Ovary (tissue), 10 donors: ENCODE measurements around the gene POLR3E. TPM values are rescaled to one million over a fixed set of nuclear protein-coding genes. Genes with fewer than 3 reads are reported as not detected.

ENCODE experiments used
- DNase-seq, 5 donors: peaks; one replicate each; pipeline ENCODE4 v3.0.0-alpha.2; 2019 to 2020
- H3K27ac ChIP-seq, 2 donors: fragments of 200-600 bp; one replicate each; pipeline versions ENCODE4 v1.5.1 to v1.8.0; 2019 to 2022
- H3K27me3 ChIP-seq: fragments of 200-600 bp; one replicate; pipeline ENCODE4 v1.8.0; 2022
- H3K36me3 ChIP-seq: fragments of 200-600 bp; sonication (generic); one replicate; pipeline ENCODE4 v1.5.1; 2019
- H3K4me1 ChIP-seq: one replicate; pipeline ENCODE4 v1.8.1; 2013; ENCODE audit warnings: mild to moderate bottlenecking, moderate library complexity; ENCODE audit not compliant: insufficient read depth
- H3K4me3 ChIP-seq: fragments of 200-600 bp; sonication (generic); one replicate; pipeline ENCODE4 v1.5.1; 2017
- H3K9me3 ChIP-seq, 2 donors: fragments of 200-600 bp in 1 of 2; sonication (generic) in 1 of 2; one replicate each; pipeline versions ENCODE4 v1.5.1 to v1.8.1; 2013 to 2019; ENCODE audit warnings: mild to moderate bottlenecking in 1 of 2, moderate library complexity in 1 of 2
- CTCF ChIP-seq, 3 donors: fragments of 450-650 bp in 2 of 3; fragments of 200-600 bp in 1 of 3; IDR thresholded peaks; one replicate each; pipeline versions ENCODE4 v1.5.1 to v1.8.0; 2016 to 2022; ENCODE audit warnings: antibody characterized with exemption in 3 of 3, mild to moderate bottlenecking in 1 of 3
- EP300 ChIP-seq: sonication (generic); formaldehyde crosslinking; IDR thresholded peaks from one replicate; pipeline ENCODE4 v1.6.1; 2017; ENCODE audit warnings: antibody characterized with exemption
- POLR2A ChIP-seq: fragments of 450-650 bp; IDR thresholded peaks from one replicate; pipeline ENCODE4 v1.6.1; 2017; ENCODE audit warnings: antibody characterized with exemption, mild to moderate bottlenecking, moderate library complexity
- WGBS, 3 donors: extraction: QIAGEN DNeasy Blood & Tissue Kit in 1 of 3; methylation state at CpG; one replicate each; pipeline versions ENCODE4 v1.1.5 to v1.1.7; 2013 to 2017; 5-methylcytosine and 5-hydroxymethylcytosine counted together
- intact Hi-C, 4 donors: fragments of 100-400 bp; cut with DNase I; formaldehyde crosslinking; loops; one replicate each; pipeline versions ENCODE4 v1.11.0 to v1.15.1; 2022 to 2023
- long read RNA-seq, 3 donors: library from polyadenylated mRNA in 2 of 3; unstranded in 2 of 3; transcript quantifications; one replicate each; pipeline ENCODE4 v2.0.0 and lab custom pipeline, GENCODE V29; 2021 to 2026
- polyA plus RNA-seq, 2 donors: library from polyadenylated mRNA; stranded (reverse); fragments of 200-250 nt in 1 of 2; fragments of 350-450 nt in 1 of 2; fragmentation: Illumina TruSeq in 1 of 2; extraction: RNeasy Lipid Tissue Mini Kit (QIAGEN cat#74804) in 1 of 2; gene quantifications; one replicate each; pipeline ENCODE4 v1.2.3, GENCODE V29; 2013 to 2014
- total RNA-seq, 7 donors: library from RNA; depleted of rRNA in 2 of 7; stranded (reverse); fragments of >200 nt in 2 of 7; fragmentation: NEBNext Ultra II Directional in 3 of 7; extraction: Animal tissue kit (Norgen Biotek cat#: 25700) in 3 of 7; gene quantifications; one replicate each; pipeline versions ENCODE4 v1.1.0 to v1.2.4, GENCODE V29; 2016 to 2023
- donor health status: DM: no; HTN: no; CAD: no; lungs with moderate emphysema.
- donor health status: DM: no; HTN: no; CAD: no.
- donor health status: Bipolar disorder and iron deficiency.
- donor health status: DM: yes; HTN: yes; CAD: no.
- donor health status: DM: no; HTN: no; CAD: no.
- donor health status: DM: yes; HTN: yes; CAD: no.

POLR3E gene
- 10 to 100 TPM; 23.5 to 57.0 (median 40.8) TPM for total RNA-seq
- polyA plus RNA-seq = 10 to 100 TPM; 18.6 to 27.1 TPM
- long read RNA-seq, donor 1, transcript POLR3E-201 (21 exons, 3,697 nt) = major isoform, 61 of 127 reads
- long read RNA-seq, donor 1, transcript POLR3E-213 (2 exons, 1,549 nt) = minor isoform, 5 of 127 reads
- long read RNA-seq, donor 1, partial matches to known transcripts = 31 of 127 reads
- long read RNA-seq, donor 1, other reads (novel, unspliced or antisense) = 26 of 127 reads
- long read RNA-seq, donor 2, full-length matches to known transcripts = 10 of 10 reads
- long read RNA-seq, donor 2, partial matches to known transcripts = 0 of 10 reads
- long read RNA-seq, donor 2, other reads (novel, unspliced or antisense) = 0 of 10 reads
- long read RNA-seq, donor 3, transcript POLR3E-201 (21 exons, 3,697 nt) = major isoform, 14 of 36 reads
- long read RNA-seq, donor 3, partial matches to known transcripts = 12 of 36 reads
- long read RNA-seq, donor 3, other reads (novel, unspliced or antisense) = 9 of 36 reads

GRCh38 chr16:22297114-22297870 lies at the start of gene POLR3E:
TSS of gene POLR3E (plus strand) at chr16:22297409. CDS start at chr16:22302969, 5,560 bp downstream.
- H3K4me1 ChIP-seq = no peaks in the 10 kb centered on the region
- WGBS, 3 donors = 0 to 1% (median 1%) methylated on average over 55 to 76 of the region's 76 CpGs

GRCh38 chr16:22250522-22250921 lies 46.7 kb upstream of the POLR3E start:
- Histone ChIP-seq H3K27me3 (no peaks in the 10 kb centered on the region), H3K36me3 (no peaks in the 10 kb centered on the region), H3K4me1 (no peaks in the 10 kb centered on the region), H3K9me3 (peaks cover 0 to 5% of the 10 kb centered on the region in 2 donors), H3K4me3 (no peak overlapping the region), H3K27ac (no peak overlapping the region)
- TF ChIP-seq CTCF (IDR thresholded peaks at IDR 0.05) (no peak), POLR2A (no peak), EP300 (no peak)
- DNase-seq = no peak
- WGBS, 3 donors = 84 to 92% (median 91%) methylated on average over 6 of the region's 6 CpGs
- intact Hi-C loops = no loop called here

More at GRCh38 chr16:22297114-22297870, at the start of gene POLR3E:
- H3K9me3 ChIP-seq = no peaks in the 10 kb centered on the region
- H3K4me3 ChIP-seq = peak within 1 kb of the TSS; percentile 95
- H3K27ac ChIP-seq = peak within 1 kb of the TSS; percentile 75 to 81
- H3K27me3 ChIP-seq = no peaks in the 10 kb centered on the region
- no peaks in the 10 kb centered on the region for H3K36me3 ChIP-seq
- DNase-seq = peak; percentile 99 to 100 (median 100)
- intact Hi-C loops = loop anchor here (2.0 to 10.0 kb wide), 5 partner anchors 90 to 345 kb away; partner anchors contain the start of genes MOSMO (in 3 of the 4), PDZD9 (in 3 of the 4), EEF2K (in 2 of the 4) and UQCRC2 (in 1 of the 4)
- TF ChIP-seq EP300 (no peak), CTCF (IDR thresholded peaks at IDR 0.05) (peak; percentile 82 to 99 (median 99)), POLR2A (peak; percentile 9)

- H3K27ac ChIP-seq = no peak overlapping the region
- no peak for DNase-seq
- peaks cover 0 to 6% of the 10 kb centered on the region in 2 donors for H3K9me3 ChIP-seq
- H3K27me3 ChIP-seq = no peaks in the 10 kb centered on the region
- 73 to 86% (median 74%) methylated on average over 5 of the region's 5 CpGs for WGBS, 3 donors
- H3K36me3 ChIP-seq = no peaks in the 10 kb centered on the region
- no peaks in the 10 kb centered on the region for H3K4me1 ChIP-seq
- no peak for TF ChIP-seq POLR2A
- no peak for TF ChIP-seq CTCF (IDR thresholded peaks at IDR 0.05)
- no peak overlapping the region for H3K4me3 ChIP-seq
- intact Hi-C loops = no loop called here
These were observed 44.9 kb upstream of the POLR3E start for GRCh38 chr16:22252317-22252716.

GRCh38 chr16:22253272-22253671 lies 43.9 kb upstream of the POLR3E start:
- peaks cover 0 to 6% of the 10 kb centered on the region in 2 donors for H3K9me3 ChIP-seq
- intact Hi-C loops = no loop called here
- no peaks in the 10 kb centered on the region for H3K27me3 ChIP-seq
- TF ChIP-seq EP300 (no peak), POLR2A (no peak), CTCF (IDR thresholded peaks at IDR 0.05) (no peak)
- 94 to 99% (median 96%) methylated on average over 5 of the region's 5 CpGs for WGBS, 3 donors
- H3K4me1 ChIP-seq = no peaks in the 10 kb centered on the region
- DNase-seq = no peak
- no peaks in the 10 kb centered on the region for H3K36me3 ChIP-seq
- H3K27ac ChIP-seq = no peak overlapping the region
- H3K4me3 ChIP-seq = no peak overlapping the region
